AG09319 (cell line): ENCODE results near the gene AVPR1B.

Experiments
- DNase-seq: peaks from one replicate; pipeline ENCODE4 v3.0.0-alpha.2; 2010; ENCODE audit warnings: low read depth; ENCODE audit errors: extremely low read depth
- CTCF ChIP-seq: IDR thresholded peaks from 2 replicates; pipeline ENCODE4 v1.5.1; 2011; ENCODE audit warnings: low read depth, mild to moderate bottlenecking, inconsistent platforms, low read length, moderate library complexity

AVPR1B gene

DNA sequence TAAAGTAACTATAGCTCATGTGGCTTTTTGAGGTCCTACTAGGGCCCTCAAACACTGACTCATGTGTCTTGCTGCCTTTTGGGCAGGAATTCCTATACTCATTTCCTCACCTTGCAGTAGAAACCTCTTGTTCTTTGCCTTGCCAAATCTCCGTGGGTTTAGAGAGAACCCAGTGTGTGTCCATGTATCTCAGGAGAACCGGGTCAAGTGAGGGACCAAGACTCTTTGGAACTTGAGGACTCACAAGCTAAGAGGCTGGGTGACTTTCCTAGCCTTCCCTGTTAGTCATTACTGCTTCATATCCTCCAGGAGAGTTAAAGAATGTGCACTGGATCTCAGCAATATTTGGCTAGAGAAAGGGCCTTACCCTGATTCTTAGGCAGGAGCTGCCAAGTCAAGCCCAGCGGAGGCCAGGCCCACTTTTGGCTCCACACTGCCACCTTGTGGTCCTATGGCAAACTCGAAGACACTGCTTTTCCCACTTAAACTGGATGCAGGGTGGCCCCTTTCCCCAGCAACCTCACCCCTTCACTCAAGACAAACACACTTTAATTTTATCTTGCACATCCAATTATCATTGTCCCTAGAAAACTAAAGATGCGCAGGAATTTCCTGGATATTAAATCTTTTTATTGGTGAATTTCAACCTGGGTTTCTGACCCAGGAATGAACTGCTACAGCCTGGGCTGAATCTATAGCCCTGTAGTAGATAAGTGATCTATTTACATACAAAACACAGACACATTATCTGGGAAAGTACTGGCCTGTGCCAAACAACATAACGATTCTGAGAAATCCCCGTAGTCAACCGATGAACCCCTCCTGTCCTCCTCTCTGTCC lies 10.6 kb downstream of the AVPR1B start:
- TF ChIP-seq CTCF: peak; percentile 91
- DNase-seq: peak; percentile 50

- TF ChIP-seq CTCF: no peak
- DNase-seq: no peak
Measured at GRCh38 chr1:206105464-206105995, 11.7 kb downstream of the AVPR1B start.

DNA sequence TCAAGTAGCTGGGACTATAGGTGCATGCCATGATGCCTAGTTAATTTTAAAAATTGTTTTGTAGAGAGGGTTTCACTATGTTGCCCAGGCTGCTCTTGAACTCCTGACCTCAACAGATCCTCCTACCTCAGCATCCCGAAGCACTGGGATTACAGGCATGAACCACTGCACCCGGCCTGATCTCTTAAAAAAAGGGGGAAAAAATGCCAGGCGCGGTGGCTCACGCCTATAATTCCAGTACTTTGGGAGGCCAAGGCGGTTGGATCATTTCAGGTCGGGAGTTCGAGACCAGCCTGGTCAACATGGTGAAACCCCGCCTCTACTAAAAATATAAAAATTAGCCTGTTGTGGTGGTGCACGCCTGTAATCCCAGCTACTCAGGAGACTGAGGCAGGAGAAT lies 13.2 kb downstream of the AVPR1B start:
- DNase-seq: no peak
- TF ChIP-seq CTCF: no peak

GRCh38 chr1:206102292-206102936 lies 14.8 kb downstream of the AVPR1B start:
- DNase-seq: no peak
- TF ChIP-seq CTCF: no peak

DNA sequence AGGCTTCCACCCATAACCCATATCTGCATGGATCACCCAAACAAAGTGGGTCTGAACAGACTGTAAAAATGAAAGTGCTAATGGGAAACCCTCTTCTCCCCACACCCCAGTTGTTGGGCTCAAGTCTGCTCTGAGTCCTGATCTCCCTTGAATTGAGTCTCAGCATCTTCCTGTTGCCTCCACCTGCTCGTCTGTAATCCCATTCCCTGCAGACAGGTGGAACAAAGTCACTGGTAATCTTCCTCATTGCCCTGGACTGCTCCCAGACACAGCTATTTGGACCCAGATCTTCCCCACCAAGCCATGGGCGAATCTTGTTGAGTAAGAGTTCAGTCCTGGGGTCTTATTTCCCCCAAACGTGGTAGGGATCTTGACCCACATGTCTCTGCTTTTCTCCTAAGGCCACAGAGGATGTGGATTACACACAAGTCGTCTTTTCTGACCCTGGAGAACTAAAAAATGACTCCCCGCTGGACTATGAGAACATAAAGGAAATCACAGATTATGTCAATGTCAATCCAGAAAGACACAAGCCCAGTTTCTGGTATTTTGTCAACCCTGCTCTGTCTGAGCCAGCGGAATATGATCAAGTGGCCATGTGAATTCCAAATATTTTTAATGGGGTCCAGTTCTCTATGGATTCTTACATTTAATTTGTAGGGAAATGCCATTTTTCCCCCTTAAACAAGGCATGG lies 15.7 kb downstream of the AVPR1B start:
- no peak for DNase-seq
- TF ChIP-seq CTCF: no peak

DNA sequence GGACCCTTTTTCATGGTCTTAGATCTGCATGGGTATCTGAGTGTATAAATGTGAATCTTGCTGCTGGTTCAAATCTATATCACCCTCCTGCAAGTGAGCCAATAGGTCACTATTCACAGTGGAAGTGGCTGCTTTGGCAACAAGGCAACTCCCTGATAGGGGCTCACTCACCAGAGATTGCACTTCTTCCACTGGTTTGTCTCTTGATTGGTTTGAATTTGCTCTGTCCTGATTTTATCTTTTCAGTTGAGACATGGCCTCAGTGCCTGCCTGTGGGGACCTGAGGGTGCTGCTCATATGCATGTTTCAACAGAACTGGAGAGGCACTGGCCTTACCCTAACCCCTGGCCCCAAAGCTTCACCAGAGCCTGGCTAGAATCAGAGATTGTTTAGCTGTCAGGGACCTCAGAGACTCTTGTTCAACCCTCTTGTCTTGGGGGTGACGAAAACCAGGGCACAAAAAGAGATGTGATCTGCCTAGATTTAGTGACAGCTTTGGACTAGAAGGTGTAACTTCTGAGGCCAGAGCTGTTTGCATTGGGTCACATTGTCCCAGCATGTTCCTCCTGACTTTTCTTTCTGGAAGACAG lies 16.9 kb downstream of the AVPR1B start:
- no peak for TF ChIP-seq CTCF
- DNase-seq: no peak
